Astrocyte of the hippocampus (primary cell): ENCODE data around the gene DBN1.
"Not testable (repeated sequence)": the region's sequence is repeated elsewhere in the genome, so short reads cannot be mapped to it uniquely, and the experiment has no call there.

Experiments used
- DNase-seq: peaks from one replicate; pipeline ENCODE4 v3.0.0; 2011; ENCODE audit warnings: low read depth, low spot score

DBN1 gene

GRCh38 chr5:177429248-177430040 lies 44.0 kb downstream of the DBN1 start:
- DNase-seq: no peak

GRCh38 chr5:177428574-177429217 lies 44.7 kb downstream of the DBN1 start:
- no peak for DNase-seq

GRCh38 chr5:177427919-177428573 lies 45.4 kb downstream of the DBN1 start:
- DNase-seq: no peak

DNA sequence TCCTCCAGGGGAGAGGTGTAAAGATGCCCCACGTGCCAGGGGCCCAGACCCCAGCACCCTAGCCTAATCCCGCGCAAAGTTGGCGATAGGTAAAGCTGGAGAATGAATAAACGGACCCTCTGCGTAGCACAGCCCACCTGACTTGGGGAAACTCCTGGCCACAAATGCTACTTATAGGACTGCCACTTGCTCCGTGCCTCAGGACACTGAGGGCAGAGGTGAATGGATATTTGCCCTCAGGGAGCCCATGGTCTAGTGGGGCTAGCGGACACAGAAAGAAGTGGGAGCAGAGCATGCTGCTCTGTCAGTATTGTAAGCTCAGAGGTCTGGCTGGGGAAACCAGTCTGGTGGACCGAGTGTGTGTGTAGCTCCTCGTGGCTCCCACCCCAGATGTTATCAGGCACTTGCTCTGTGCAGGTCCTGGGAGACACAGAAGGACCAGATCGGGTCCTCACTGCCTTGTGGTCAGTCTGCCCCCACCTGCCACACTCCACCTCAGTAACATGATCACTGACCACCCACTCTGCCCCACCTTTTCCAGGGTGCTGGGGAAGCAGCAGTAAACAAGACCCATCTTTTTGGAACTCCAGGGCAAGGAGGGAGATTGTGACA lies 46.1 kb downstream of the DBN1 start:
- peak; percentile 29 for DNase-seq

DNA sequence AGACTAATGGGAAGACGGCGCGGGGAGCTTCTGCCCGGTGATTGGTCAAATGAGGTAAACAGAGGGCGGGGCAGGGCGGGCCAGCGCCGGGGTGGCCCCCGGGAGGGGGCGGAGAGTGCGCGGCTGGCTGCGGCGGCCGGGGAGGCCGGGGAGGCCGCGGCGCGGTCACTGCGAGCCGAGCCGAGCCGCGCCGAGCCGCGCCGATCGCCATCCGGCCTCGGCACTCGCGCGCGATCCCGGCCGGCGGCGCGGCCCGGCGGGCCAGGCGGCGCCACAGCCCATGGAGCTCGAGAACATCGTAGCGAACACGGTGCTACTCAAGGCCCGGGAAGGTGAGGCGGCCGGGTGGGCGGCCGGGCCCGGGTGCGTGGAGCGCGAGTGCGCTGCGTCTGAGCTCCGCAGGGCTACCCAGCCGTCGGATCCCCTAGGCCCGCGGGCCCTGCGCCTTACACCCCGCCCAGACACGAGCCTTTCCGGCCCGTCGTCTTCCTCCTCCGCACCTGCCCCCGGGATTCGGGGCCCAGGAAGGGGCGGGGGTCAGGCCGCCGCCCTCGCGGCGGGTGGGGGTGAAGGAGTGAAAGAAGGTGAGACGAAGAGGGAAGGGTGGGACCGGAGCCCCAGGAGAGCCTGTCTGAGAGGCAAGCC lies 46.7 kb downstream of the DBN1 start, which contains the start of gene GRK6:
GRK6 (plus strand) TSS at position 111 of the 645 bp plus-strand sequence; CDS start at position 281, 170 bp downstream.
- DNase-seq: no peak

- DNase-seq: peak; percentile 100
These were observed 47.5 kb downstream of the DBN1 start for GRCh38 chr5:177425801-177426565.

DNA sequence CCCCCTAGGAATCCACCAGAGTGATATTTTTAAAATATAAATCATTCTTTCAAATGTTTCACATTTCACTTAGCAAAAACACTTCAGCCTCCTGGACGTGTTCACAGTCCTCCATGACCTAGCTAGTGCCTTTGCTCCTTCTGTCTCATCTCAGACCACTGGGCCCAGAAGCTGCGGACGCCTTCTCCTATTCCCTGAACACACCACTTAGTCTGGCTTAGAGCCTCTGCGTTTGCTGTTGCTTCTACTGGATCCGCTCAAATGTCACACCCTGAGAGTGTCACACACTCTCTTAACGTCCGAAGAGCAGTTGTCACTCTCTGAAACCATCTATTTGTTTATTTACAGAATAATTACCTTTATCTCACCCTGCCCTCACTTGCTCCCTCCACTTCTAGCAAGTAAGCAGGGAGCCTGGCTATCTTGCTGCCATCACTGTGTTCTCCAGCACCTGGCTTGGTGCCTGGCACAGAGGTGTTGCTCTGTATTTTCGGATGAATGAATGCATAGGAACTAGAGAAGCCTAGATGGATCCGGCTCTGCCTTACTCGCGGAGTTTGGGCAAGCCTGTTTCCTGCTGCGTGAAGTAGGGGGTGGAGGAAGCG lies 48.1 kb downstream of the DBN1 start:
- DNase-seq: no peak

DNA sequence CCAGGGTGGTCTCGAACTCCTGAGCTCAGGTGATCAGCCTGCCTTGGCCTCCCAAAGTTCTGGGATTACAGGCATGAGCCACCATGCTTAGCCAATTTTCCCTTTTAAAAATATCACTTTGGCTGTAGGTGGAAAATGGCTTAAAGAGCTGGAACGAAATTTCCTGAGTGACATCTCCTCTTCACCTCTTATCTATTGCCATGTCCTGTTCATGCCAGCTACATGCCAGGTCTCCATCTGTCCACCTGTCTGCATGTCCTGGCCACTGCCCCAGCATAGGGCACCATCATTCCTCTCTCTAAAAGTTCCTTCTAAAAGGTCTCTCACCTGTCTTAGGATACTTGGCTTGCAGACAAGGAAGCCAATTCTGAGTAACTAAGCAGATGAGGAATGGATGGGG lies 49.8 kb downstream of the DBN1 start:
- no peak for DNase-seq

GRCh38 chr5:177421062-177421798 lies 52.2 kb downstream of the DBN1 start:
- no peak for DNase-seq

- DNase-seq: not testable (repeated sequence)
These were observed 53.0 kb downstream of the DBN1 start for GRCh38 chr5:177420472-177420871.

GRCh38 chr5:177419046-177419445 lies 54.4 kb downstream of the DBN1 start:
- no peak for DNase-seq

- not testable (repeated sequence) for DNase-seq
These were observed 56.4 kb downstream of the DBN1 start for GRCh38 chr5:177417081-177417480.

GRCh38 chr5:177414481-177414880 lies 59.0 kb downstream of the DBN1 start:
- DNase-seq: no peak

GRCh38 chr5:177412603-177413233 lies 60.7 kb downstream of the DBN1 start:
- no peak for DNase-seq

DNA sequence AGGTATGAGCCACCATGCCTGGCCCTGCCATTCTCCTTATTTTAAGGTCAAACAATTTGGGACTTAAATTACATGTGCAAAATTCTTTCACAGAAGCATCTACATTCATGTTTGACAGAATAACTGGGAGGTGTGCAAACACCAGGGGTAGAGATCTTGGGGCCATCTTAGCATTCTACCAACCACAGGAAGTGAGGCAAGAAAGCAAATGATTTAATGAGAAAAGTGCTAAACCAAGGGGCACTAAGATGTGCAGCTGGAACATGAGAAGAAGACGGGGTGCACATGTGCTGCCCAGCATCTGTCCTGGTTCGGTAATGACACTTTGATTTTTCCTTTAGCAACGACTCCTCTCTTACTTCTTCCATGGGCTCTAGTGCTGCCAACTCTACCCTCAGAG lies 62.9 kb downstream of the DBN1 start:
- DNase-seq: no peak

DNA sequence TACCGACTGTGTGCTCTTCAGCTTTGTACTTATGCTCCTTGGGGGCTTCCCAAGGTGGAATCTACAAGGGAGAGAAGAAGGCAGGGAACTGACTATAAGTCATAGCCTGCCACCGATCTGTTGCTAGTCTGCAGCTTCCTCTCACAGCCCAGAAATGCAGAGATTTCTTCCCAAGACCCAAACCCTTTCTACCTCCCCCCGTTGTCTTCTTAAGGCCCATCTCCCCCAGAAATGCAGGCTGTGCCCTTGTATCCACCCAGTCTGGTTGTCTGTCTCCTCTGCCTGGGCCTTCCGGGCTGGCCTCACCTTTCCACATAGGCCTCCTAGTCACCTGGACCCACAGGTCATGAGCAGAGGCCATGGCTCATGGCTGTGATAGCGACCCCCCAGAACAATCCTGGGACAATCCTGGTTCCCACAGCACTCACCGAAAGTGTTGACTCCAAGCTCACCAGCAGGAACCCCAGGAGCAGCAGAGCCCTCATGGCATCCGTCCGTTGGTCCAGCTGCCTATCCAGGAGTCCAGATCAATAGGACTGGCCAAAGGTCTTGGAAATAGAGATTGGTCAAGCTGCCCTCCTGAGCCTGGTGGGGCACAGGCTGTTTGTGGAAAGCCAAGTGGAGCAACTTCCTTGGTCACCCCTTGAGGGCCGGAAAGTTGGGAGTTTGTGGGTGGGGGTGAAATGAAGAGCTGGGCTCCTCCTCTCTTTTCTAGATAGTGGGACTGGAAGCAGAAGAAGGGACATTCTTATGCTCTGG lies 64.2 kb downstream of the DBN1 start, which contains the start of gene F12:
F12 (minus strand) TSS at position 522 of the 759 bp plus-strand sequence; CDS start at position 485, 37 bp downstream.
- no peak for DNase-seq
